ENCODE data around the gene TERF2IP.

Gene TERF2IP

GRCh38 chr16:75635036-75635435 is 12.5 kb upstream of the TERF2IP start:
- no peak for DNase-seq (ENCODE audit: low read depth)

- DNase-seq (ENCODE audit: low read depth): no peak
Observed at GRCh38 chr16:75640598-75640997, 7.0 kb upstream of the TERF2IP start.

GRCh38 chr16:75644240-75645012 is 3.1 kb upstream of the TERF2IP start:
- DNase-seq (ENCODE audit: low read depth): no peak

- no peak for DNase-seq (ENCODE audit: low read depth)
Observed at GRCh38 chr16:75647112-75647491, 471 bp upstream of the TERF2IP start.

- DNase-seq (ENCODE audit: low read depth): peak; percentile 80
Observed at GRCh38 chr16:75648265-75649076, 898 bp downstream of the TERF2IP start.

GRCh38 chr16:75653922-75654321 is 6.3 kb downstream of the TERF2IP start:
- no peak for DNase-seq (ENCODE audit: low read depth)

GRCh38 chr16:75658175-75658574 is 10.6 kb downstream of the TERF2IP start:
- DNase-seq (ENCODE audit: low read depth): no peak

GRCh38 chr16:75660321-75660720 is 12.7 kb downstream of the TERF2IP start:
- DNase-seq (ENCODE audit: low read depth): no peak

- DNase-seq (ENCODE audit: low read depth): no peak
Observed at GRCh38 chr16:75660726-75661302, 13.2 kb downstream of the TERF2IP start.

GRCh38 chr16:75667503-75667902 is 19.9 kb downstream of the TERF2IP start:
- no peak for DNase-seq (ENCODE audit: low read depth)

GRCh38 chr16:75676909-75677308 is 29.3 kb downstream of the TERF2IP start, which contains the start of gene CPHXL2:
Gene CPHXL2, minus strand, starts transcription at chr16:75677009. Its CDS starts 10 bp downstream, at chr16:75676999.
- no peak for DNase-seq (ENCODE audit: low read depth)

GRCh38 chr16:75679366-75679765 is 31.8 kb downstream of the TERF2IP start:
- DNase-seq (ENCODE audit: low read depth): no peak

- DNase-seq (ENCODE audit: low read depth): no peak
Observed at GRCh38 chr16:75682308-75682707, 34.7 kb downstream of the TERF2IP start.

- DNase-seq (ENCODE audit: low read depth): no peak
Observed at GRCh38 chr16:75687361-75687760, 39.8 kb downstream of the TERF2IP start.

- DNase-seq (ENCODE audit: low read depth): no peak
Observed at GRCh38 chr16:75695708-75696107, 48.1 kb downstream of the TERF2IP start.

- DNase-seq (ENCODE audit: low read depth): no peak
Observed at GRCh38 chr16:75697571-75697970, 50.0 kb downstream of the TERF2IP start.

GRCh38 chr16:75701361-75701760 is 53.8 kb downstream of the TERF2IP start, which contains the start of gene DUXB:
Gene DUXB, minus strand, starts transcription at chr16:75701461. Its CDS starts 43 bp downstream, at chr16:75701418.
- DNase-seq (ENCODE audit: low read depth): no peak

GRCh38 chr16:75702242-75702641 is 54.7 kb downstream of the TERF2IP start:
- DNase-seq (ENCODE audit: low read depth): no peak

- no peak for DNase-seq (ENCODE audit: low read depth)
Observed at GRCh38 chr16:75703306-75703705, 55.7 kb downstream of the TERF2IP start.
